Measurements from ENCODE around the gene CYB5R3. TPM values are rescaled to one million over a fixed set of nuclear protein-coding genes. Genes with fewer than 3 reads are reported as not detected.

The CYB5R3 gene
- total RNA-seq, 3 donors from 2014 or later, result 58.5 to 74.2 (median 73.8) TPM

GRCh38 chr22:42644422-42645340 is 4.5 kb downstream of the CYB5R3 start:
- Mint-ChIP-seq H3K4me3 (no peak overlapping the region), H3K36me3 (ENCODE audit: insufficient read depth) (peaks cover 2% of the 10 kb centered on the region), H3K4me1 (ENCODE audit: low read depth) (peaks cover 42% of the 10 kb centered on the region), H3K27me3 (ENCODE audit: low read depth) (no peaks in the 10 kb centered on the region), H3K9me3 (no peaks in the 10 kb centered on the region)
- DNase-seq, result no peak
- ATAC-seq, result no peak

GRCh38 chr22:42643634-42644421 is 5.4 kb downstream of the CYB5R3 start:
- Mint-ChIP-seq H3K36me3 (ENCODE audit: insufficient read depth) (peaks cover 2% of the 10 kb centered on the region), H3K4me3 (no peak overlapping the region), H3K27me3 (ENCODE audit: low read depth) (no peaks in the 10 kb centered on the region), H3K4me1 (ENCODE audit: low read depth) (peaks cover 41% of the 10 kb centered on the region), H3K9me3 (no peaks in the 10 kb centered on the region)
- DNase-seq, result no peak
- no peak for ATAC-seq

DNA sequence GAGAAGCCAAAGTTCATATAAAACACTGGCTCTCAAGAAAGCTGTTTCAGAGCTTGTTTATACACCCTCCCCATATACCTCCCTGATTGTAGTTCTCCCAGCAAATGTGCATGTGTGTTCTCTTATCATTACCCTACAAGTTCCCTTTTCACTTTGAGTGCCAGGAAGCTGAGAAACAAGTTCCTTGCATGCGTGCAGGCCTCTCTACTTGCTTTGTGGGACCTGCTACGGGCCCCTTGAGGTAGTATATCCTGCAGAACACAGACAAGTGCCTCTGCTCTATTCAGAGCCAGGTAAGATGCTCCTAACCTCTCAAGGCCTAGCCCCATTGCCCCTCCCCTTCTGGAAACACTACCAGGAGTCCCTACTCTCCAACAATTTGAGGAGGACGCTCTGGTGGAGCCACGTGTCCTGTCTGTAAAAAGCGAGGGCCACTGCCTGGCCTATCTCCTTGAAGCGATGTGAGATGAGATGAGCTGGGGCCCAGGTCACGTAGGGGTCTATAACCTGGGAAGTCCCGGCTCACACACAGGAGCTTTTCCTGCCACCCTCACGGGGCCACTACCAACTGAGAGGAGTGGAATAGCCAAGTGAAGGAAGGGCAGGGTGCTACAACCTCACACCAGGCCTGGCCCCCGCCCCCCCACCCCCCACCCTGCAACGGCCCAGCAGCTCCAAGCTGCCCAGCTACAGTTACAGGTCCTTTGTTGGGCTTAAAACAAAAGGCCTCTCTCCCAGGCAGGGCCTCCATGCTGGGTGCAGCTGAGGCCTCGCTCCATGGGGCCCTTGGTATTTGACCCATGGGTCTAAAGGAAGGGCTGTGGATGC is 6.2 kb downstream of the CYB5R3 start:
- no peak for DNase-seq
- no peak for ATAC-seq
- H3K4me3 Mint-ChIP-seq, result no peak overlapping the region
- peaks cover 2% of the 10 kb centered on the region for H3K36me3 Mint-ChIP-seq (ENCODE audit: insufficient read depth)
- H3K9me3 Mint-ChIP-seq, result no peaks in the 10 kb centered on the region
- H3K27me3 Mint-ChIP-seq (ENCODE audit: low read depth), result no peaks in the 10 kb centered on the region
- peaks cover 34% of the 10 kb centered on the region for H3K4me1 Mint-ChIP-seq (ENCODE audit: low read depth)

GRCh38 chr22:42641801-42642413 is 7.3 kb downstream of the CYB5R3 start:
- Mint-ChIP-seq H3K36me3 (ENCODE audit: insufficient read depth) (peaks cover 4% of the 10 kb centered on the region), H3K27me3 (ENCODE audit: low read depth) (no peaks in the 10 kb centered on the region), H3K4me1 (ENCODE audit: low read depth) (peaks cover 24% of the 10 kb centered on the region), H3K4me3 (no peak overlapping the region), H3K9me3 (no peaks in the 10 kb centered on the region)
- DNase-seq, result no peak
- no peak for ATAC-seq

- Mint-ChIP-seq H3K4me1 (ENCODE audit: low read depth) (peaks cover 6% of the 10 kb centered on the region), H3K4me3 (no peak overlapping the region), H3K9me3 (no peaks in the 10 kb centered on the region), H3K36me3 (ENCODE audit: insufficient read depth) (peaks cover 8% of the 10 kb centered on the region), H3K27me3 (ENCODE audit: low read depth) (no peaks in the 10 kb centered on the region)
- DNase-seq (no peak), ATAC-seq (no peak)
Measured at GRCh38 chr22:42639541-42640241, 9.5 kb downstream of the CYB5R3 start.

- no peak for ATAC-seq
- H3K9me3 Mint-ChIP-seq, result no peaks in the 10 kb centered on the region
- no peak for DNase-seq
- H3K4me3 Mint-ChIP-seq, result no peak overlapping the region
- H3K4me1 Mint-ChIP-seq (ENCODE audit: low read depth), result no peaks in the 10 kb centered on the region
- H3K27me3 Mint-ChIP-seq (ENCODE audit: low read depth), result no peaks in the 10 kb centered on the region
- peaks cover 8% of the 10 kb centered on the region for H3K36me3 Mint-ChIP-seq (ENCODE audit: insufficient read depth)
Measured at GRCh38 chr22:42637555-42637954, 11.6 kb downstream of the CYB5R3 start.

DNA sequence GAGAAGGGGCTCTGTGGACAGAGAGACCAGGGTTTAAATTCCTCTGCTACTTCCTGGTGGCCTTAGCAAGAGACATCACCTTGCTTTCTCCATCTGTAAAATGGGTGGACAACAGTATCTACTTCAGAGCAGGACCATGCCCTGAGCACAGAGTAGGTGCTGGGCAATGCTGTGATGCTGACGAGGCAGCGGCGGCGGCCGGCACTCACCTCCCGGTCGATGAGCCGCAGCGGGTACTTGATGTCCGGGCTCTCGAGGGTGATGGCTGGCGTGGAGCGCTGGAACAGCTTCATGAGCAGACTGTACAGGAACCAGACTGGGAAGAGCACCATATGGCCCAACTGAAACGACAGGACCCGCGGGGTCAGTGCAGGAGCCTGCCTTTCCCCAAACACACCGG is 12.7 kb downstream of the CYB5R3 start:
- DNase-seq (no peak), ATAC-seq (no peak)
- H3K4me3 Mint-ChIP-seq, result no peak overlapping the region
- peaks cover 13% of the 10 kb centered on the region for H3K36me3 Mint-ChIP-seq (ENCODE audit: insufficient read depth)
- H3K9me3 Mint-ChIP-seq, result no peaks in the 10 kb centered on the region
- no peaks in the 10 kb centered on the region for H3K27me3 Mint-ChIP-seq (ENCODE audit: low read depth)
- H3K4me1 Mint-ChIP-seq (ENCODE audit: low read depth), result no peaks in the 10 kb centered on the region

DNA sequence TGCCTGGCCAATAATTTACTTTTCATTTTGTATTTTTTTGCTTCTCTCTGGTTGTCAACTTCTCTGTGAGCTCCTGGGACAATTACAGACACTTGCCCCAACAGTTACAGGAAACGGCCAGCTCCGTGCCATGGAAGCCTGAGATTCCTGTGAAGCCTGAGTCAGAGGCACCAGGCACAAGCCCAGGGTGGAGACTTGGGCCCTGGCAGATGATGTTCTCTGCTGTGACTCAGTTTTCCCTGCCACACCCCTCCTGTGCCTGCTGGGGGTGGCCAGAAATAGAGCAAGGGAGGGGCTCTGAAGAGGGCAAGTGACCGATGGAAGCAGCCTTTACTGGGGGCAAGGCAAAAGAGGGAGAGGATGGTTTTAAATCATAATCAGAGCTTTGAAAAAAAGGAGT is 13.7 kb downstream of the CYB5R3 start:
- DNase-seq (no peak), ATAC-seq (no peak)
- peaks cover 12% of the 10 kb centered on the region for H3K36me3 Mint-ChIP-seq (ENCODE audit: insufficient read depth)
- H3K27me3 Mint-ChIP-seq (ENCODE audit: low read depth), result no peaks in the 10 kb centered on the region
- H3K4me1 Mint-ChIP-seq (ENCODE audit: low read depth), result no peaks in the 10 kb centered on the region
- H3K9me3 Mint-ChIP-seq, result no peaks in the 10 kb centered on the region
- no peak overlapping the region for H3K4me3 Mint-ChIP-seq

GRCh38 chr22:42633013-42633412 is 16.2 kb downstream of the CYB5R3 start:
- no peak for DNase-seq
- Mint-ChIP-seq H3K27me3 (ENCODE audit: low read depth) (no peaks in the 10 kb centered on the region), H3K4me3 (no peak overlapping the region), H3K9me3 (no peaks in the 10 kb centered on the region), H3K4me1 (ENCODE audit: low read depth) (no peaks in the 10 kb centered on the region), H3K36me3 (ENCODE audit: insufficient read depth) (peaks cover 17% of the 10 kb centered on the region)
- no peak for ATAC-seq

DNA sequence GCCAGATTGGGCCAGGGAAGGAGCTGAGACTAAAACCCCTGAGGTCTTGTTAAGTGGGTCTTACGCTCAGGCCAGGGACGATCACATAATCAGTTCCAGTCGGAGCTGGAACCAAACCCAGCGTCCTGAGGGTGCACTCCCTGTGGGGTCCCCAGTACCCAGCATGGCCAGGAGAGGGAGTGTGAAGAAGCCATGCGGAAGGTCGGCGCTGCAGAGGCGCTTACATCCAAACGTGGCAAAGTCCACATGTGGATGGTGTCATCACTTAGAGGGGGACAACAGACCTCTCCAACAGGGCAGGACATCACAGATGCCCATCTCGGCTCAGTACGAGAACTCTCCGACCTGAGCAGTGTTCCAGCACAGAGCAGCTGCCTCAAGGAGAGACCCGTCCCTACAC is 17.1 kb downstream of the CYB5R3 start:
- H3K27me3 Mint-ChIP-seq (ENCODE audit: low read depth), result no peaks in the 10 kb centered on the region
- DNase-seq (no peak), ATAC-seq (no peak)
- peaks cover 15% of the 10 kb centered on the region for H3K36me3 Mint-ChIP-seq (ENCODE audit: insufficient read depth)
- H3K9me3 Mint-ChIP-seq, result no peaks in the 10 kb centered on the region
- no peak overlapping the region for H3K4me3 Mint-ChIP-seq
- H3K4me1 Mint-ChIP-seq (ENCODE audit: low read depth), result no peaks in the 10 kb centered on the region

DNA sequence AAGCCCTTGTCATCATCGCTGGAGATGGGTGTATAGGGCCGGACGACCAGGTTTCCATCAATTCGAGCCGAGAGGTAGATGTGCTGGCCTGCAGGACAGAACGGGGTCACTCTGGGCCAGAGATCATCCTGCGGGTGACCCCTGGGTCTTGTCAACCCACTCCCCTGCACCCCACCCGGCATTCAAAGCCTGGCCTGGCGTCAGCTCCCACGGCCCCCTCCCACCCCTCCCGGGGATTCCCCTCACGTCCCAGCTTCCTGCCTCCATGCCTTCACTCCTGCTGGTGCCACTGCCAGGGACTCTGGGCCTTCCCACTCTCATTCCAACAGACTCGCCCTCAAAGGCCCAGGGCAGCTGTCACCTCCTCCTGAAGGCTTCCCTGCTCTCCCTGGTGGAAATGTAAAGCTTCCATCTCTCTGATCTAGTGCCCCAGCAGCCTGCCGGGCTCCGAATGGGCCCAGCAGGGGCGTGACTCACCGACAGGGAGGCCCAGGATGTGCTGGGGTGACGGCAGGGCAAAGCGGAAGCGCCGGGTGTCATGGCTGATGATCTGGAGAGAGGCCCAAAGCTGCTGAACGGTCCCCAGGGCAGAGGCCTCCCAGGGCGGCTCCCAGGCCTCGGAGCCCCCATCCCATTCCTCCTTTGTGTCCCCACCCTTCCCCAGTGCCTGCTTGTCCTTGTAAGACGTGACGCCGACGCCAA is 18.1 kb downstream of the CYB5R3 start:
- no peak for ATAC-seq
- no peak for DNase-seq
- H3K27me3 Mint-ChIP-seq (ENCODE audit: low read depth), result no peaks in the 10 kb centered on the region
- H3K4me1 Mint-ChIP-seq (ENCODE audit: low read depth), result no peaks in the 10 kb centered on the region
- no peaks in the 10 kb centered on the region for H3K9me3 Mint-ChIP-seq
- no peak overlapping the region for H3K4me3 Mint-ChIP-seq
- H3K36me3 Mint-ChIP-seq (ENCODE audit: insufficient read depth), result peaks cover 20% of the 10 kb centered on the region

- ATAC-seq, result no peak
- H3K9me3 Mint-ChIP-seq, result no peaks in the 10 kb centered on the region
- H3K4me3 Mint-ChIP-seq, result no peak overlapping the region
- no peaks in the 10 kb centered on the region for H3K4me1 Mint-ChIP-seq (ENCODE audit: low read depth)
- no peaks in the 10 kb centered on the region for H3K27me3 Mint-ChIP-seq (ENCODE audit: low read depth)
- DNase-seq, result no peak
- peaks cover 20% of the 10 kb centered on the region for H3K36me3 Mint-ChIP-seq (ENCODE audit: insufficient read depth)
Measured at GRCh38 chr22:42630211-42630610, 19.0 kb downstream of the CYB5R3 start.

- ATAC-seq (no peak), DNase-seq (no peak)
- no peaks in the 10 kb centered on the region for H3K4me1 Mint-ChIP-seq (ENCODE audit: low read depth)
- no peaks in the 10 kb centered on the region for H3K27me3 Mint-ChIP-seq (ENCODE audit: low read depth)
- peaks cover 20% of the 10 kb centered on the region for H3K36me3 Mint-ChIP-seq (ENCODE audit: insufficient read depth)
- no peaks in the 10 kb centered on the region for H3K9me3 Mint-ChIP-seq
- no peak overlapping the region for H3K4me3 Mint-ChIP-seq
Measured at GRCh38 chr22:42627981-42628380, 21.2 kb downstream of the CYB5R3 start.

Measured in activated T-cell treated with anti-CD3 and anti-CD28 coated beads, Interleukin-2, amount 50 U/mL, for 4 hours (primary cell).